ENCODE results near the gene KIF11. TPM values are rescaled to one million over a fixed set of nuclear protein-coding genes. Genes with fewer than 3 reads are reported as not detected.
A peak's percentile ranks its signal among the peaks of the same experiment; 100 is the strongest.

KIF11 gene
- total RNA-seq, 1 donor from 2014 or later = not detected

GRCh38 chr10:92696606-92697383 is 103.9 kb downstream of the KIF11 start:
- intact Hi-C loops (cut with DNase I) = loop anchor here (5.0 kb wide), 2 partner anchors 104 to 151 kb away; partner anchors contain the start of genes EXOC6 and KIF11
- Histone ChIP-seq H3K9me3 (no peaks in the 10 kb centered on the region), H3K4me1 (peaks cover 0 to 4% of the 10 kb centered on the region in 2 donors), H3K4me3 (peak overlapping the region in 1 of 2 donors; percentile 47), H3K36me3 (no peaks in the 10 kb centered on the region), H3K27me3 (no peaks in the 10 kb centered on the region), H3K27ac (peak overlapping the region; percentile 56 to 57)
- TF ChIP-seq CTCF (IDR thresholded peaks at IDR 0.05) = no peak
- DNase-seq (ENCODE audit: low spot score in 2 of 2) = no peak

- Histone ChIP-seq H3K9me3 (no peaks in the 10 kb centered on the region), H3K36me3 (no peaks in the 10 kb centered on the region), H3K27me3 (no peaks in the 10 kb centered on the region), H3K4me3 (no peak overlapping the region), H3K4me1 (peaks cover 0 to 4% of the 10 kb centered on the region in 2 donors), H3K27ac (peak overlapping the region in 1 of 2 donors; percentile 14)
- intact Hi-C loops (cut with DNase I) = loop anchor here (2.0 to 5.0 kb wide), 3 partner anchors 63 to 149 kb away; partner anchors contain the start of genes EXOC6 and KIF11
- TF ChIP-seq CTCF (IDR thresholded peaks at IDR 0.05) = no peak
- no peak for DNase-seq (ENCODE audit: low spot score in 2 of 2)
These were observed 105.0 kb downstream of the KIF11 start for GRCh38 chr10:92697663-92698511.

- H3K36me3 ChIP-seq = no peaks in the 10 kb centered on the region
- no peak for DNase-seq (ENCODE audit: low spot score in 2 of 2)
- H3K4me1 ChIP-seq = peaks cover 0 to 4% of the 10 kb centered on the region in 2 donors
- H3K9me3 ChIP-seq = no peaks in the 10 kb centered on the region
- H3K27me3 ChIP-seq = no peaks in the 10 kb centered on the region
- H3K27ac ChIP-seq = peak overlapping the region; percentile 51 to 64
- H3K4me3 ChIP-seq = peak overlapping the region; percentile 49 to 66
- no peak for TF ChIP-seq CTCF (IDR thresholded peaks at IDR 0.05)
- intact Hi-C loops (cut with DNase I) = loop anchor here (2.0 to 5.0 kb wide), 3 partner anchors 62 to 148 kb away; partner anchors contain the start of genes EXOC6 and KIF11
These were observed 106.2 kb downstream of the KIF11 start for GRCh38 chr10:92699193-92699517.

GRCh38 chr10:92699518-92700381 is 106.8 kb downstream of the KIF11 start:
- Histone ChIP-seq H3K4me3 (peak overlapping the region; percentile 49 to 66), H3K27me3 (no peaks in the 10 kb centered on the region), H3K27ac (peak overlapping the region; percentile 51 to 64), H3K4me1 (peaks cover 0 to 4% of the 10 kb centered on the region in 2 donors), H3K9me3 (no peaks in the 10 kb centered on the region), H3K36me3 (no peaks in the 10 kb centered on the region)
- no peak for TF ChIP-seq CTCF (IDR thresholded peaks at IDR 0.05)
- no peak for DNase-seq (ENCODE audit: low spot score in 2 of 2)
- intact Hi-C loops (cut with DNase I) = loop anchor here (2.0 to 5.0 kb wide), 3 partner anchors 61 to 148 kb away; partner anchors contain the start of genes EXOC6 and KIF11

All from ascending aorta (tissue), 2 donors.